HG03196 (cell line): ENCODE results near the gene WDR91.

Source experiments
- ATAC-seq: cut with Tn5 transposase; IDR thresholded peaks from one replicate; pipeline ENCODE4 v1.9.1; 2021; ENCODE audit not compliant: unreplicated experiment

WDR91 gene

GRCh38 chr7:135164357-135165061 lies 46.8 kb downstream of the WDR91 start:
- no peak for ATAC-seq

- no peak for ATAC-seq
Observed at GRCh38 chr7:135162382-135163001, 48.8 kb downstream of the WDR91 start.

- no peak for ATAC-seq
Observed at GRCh38 chr7:135161669-135162068, 49.7 kb downstream of the WDR91 start.

- no peak for ATAC-seq
Observed at GRCh38 chr7:135160858-135161653, 50.3 kb downstream of the WDR91 start.

GRCh38 chr7:135160098-135160857 lies 51.0 kb downstream of the WDR91 start:
- ATAC-seq: peak; percentile 61

GRCh38 chr7:135159359-135160085 lies 51.8 kb downstream of the WDR91 start:
- ATAC-seq: peak; percentile 5

- ATAC-seq: no peak
Observed at GRCh38 chr7:135158874-135159273, 52.5 kb downstream of the WDR91 start.

- ATAC-seq: no peak
Observed at GRCh38 chr7:135158141-135158655, 53.1 kb downstream of the WDR91 start.

GRCh38 chr7:135156290-135156689 lies 55.0 kb downstream of the WDR91 start:
- no peak for ATAC-seq

GRCh38 chr7:135154734-135155133 lies 56.6 kb downstream of the WDR91 start:
- ATAC-seq: no peak

- no peak for ATAC-seq
Observed at GRCh38 chr7:135152442-135152841, 58.9 kb downstream of the WDR91 start.

GRCh38 chr7:135151533-135151932 lies 59.8 kb downstream of the WDR91 start:
- ATAC-seq: no peak

GRCh38 chr7:135151132-135151531 lies 60.2 kb downstream of the WDR91 start:
- no peak for ATAC-seq

- no peak for ATAC-seq
Observed at GRCh38 chr7:135150072-135150782, 61.1 kb downstream of the WDR91 start.

- peak; percentile 76 for ATAC-seq
Observed at GRCh38 chr7:135147899-135148721, 63.2 kb downstream of the WDR91 start, which contains the start of gene TMEM140. TMEM140 (plus strand) TSS chr7:135148072; CDS start chr7:135164442, 16,370 bp downstream.

GRCh38 chr7:135147341-135147898 lies 63.9 kb downstream of the WDR91 start:
- no peak for ATAC-seq

GRCh38 chr7:135143885-135144668 lies 67.2 kb downstream of the WDR91 start:
- ATAC-seq: no peak
